ENCODE measurements around the gene CRK.

The CRK gene

DNA sequence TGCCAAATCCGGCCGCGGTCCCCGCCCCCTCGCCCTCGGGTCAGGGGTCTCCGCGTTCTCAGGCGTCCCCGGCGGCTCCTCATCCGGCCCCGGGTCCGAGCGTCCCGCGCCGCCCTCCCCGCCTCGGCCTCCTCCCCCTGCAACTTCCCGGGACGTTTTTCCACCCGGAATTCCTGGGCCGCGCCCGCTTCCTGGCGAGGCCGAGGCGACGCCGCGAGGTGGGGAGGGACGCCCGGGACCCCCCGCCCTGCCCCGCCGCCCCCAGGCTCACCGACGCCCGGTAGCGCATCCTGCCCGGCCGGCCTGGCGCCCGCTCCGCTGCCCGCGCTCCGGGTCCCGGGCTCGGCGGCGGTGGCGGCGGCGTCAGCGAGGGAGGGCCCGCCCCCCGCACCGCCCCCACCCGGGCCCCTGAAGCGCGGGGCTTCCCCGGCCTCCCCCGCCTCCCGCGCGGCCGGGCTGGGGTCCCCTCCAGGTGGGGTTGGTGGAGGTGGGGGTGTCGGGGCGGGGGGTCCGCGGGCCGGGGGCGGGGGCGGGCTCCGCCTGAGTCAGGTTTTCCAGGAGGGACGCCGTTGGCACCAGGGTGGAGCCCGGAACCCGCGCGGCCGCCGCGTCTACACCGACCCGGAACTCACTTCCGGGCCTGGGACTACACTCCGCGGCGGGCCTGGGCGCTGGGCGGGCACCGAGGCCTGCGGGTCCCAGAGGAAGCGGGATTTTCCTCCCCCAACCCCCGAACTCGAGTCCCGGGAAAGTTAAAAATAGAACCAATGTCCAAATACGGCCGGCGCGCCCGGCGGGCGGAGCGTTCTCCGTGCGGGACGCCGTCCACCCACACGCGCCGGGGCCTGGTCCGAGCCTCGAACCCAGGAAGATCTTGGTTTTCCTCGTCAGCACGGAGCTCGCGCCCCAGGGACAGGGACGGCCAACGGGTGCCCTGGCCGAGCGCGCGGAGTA, 29.7 kb upstream of the CRK start:
- TF ChIP-seq, protein P1, sequence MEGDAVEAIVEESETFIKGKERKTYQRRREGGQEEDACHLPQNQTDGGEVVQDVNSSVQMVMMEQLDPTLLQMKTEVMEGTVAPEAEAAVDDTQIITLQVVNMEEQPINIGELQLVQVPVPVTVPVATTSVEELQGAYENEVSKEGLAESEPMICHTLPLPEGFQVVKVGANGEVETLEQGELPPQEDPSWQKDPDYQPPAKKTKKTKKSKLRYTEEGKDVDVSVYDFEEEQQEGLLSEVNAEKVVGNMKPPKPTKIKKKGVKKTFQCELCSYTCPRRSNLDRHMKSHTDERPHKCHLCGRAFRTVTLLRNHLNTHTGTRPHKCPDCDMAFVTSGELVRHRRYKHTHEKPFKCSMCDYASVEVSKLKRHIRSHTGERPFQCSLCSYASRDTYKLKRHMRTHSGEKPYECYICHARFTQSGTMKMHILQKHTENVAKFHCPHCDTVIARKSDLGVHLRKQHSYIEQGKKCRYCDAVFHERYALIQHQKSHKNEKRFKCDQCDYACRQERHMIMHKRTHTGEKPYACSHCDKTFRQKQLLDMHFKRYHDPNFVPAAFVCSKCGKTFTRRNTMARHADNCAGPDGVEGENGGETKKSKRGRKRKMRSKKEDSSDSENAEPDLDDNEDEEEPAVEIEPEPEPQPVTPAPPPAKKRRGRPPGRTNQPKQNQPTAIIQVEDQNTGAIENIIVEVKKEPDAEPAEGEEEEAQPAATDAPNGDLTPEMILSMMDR (IDR thresholded peaks at IDR 0.05; ENCODE audit: low read length, missing control alignments) = no peak
- peak; percentile 61 for DNase-seq (ENCODE audit: low read depth)
- peak overlapping the region; percentile 60 for H3K4me3 ChIP-seq (replicated peaks; ENCODE audit: low read depth, low read length)

DNA sequence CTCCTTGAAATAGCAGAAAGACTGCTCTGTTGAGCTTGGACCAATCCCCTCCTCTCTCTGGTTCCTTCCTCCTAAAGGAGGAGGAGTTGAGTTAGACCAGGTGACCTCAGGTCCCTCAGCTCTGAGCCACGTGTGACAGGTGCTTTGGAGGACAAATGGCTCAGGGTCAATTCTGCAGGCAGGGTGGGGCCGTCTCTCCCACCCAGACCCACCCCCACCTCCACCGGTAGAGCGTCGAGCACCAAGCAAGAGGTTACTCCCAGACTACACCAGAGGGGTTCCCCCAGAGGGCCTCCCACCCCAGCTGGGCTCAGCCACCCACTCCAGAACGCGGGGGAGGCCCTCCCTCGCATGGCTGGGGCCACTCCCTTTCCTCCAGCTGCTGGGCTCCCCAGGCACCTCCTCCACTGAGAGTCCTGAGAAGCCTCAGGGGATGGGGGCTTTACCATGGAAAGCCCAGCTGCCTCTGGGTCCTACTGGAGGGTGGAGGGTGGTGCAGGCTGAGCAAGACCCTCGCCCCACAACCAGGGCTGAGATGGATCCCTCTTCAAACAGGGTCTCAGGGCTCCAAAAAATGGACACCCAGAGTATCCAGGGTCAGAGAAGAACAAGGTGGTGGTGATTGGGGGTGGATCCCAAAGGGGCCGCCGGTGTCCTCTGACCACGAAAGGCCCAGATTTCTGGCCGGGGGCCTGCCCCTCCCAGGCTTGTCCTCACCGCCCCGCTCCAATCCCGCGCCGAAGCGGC, 28.8 kb upstream of the CRK start:
- peak; percentile 64 for DNase-seq (ENCODE audit: low read depth)
- TF ChIP-seq, protein P1 (IDR thresholded peaks at IDR 0.05; ENCODE audit: low read length, missing control alignments) = no peak
- H3K4me3 ChIP-seq (replicated peaks; ENCODE audit: low read depth, low read length) = peak overlapping the region; percentile 60

DNA sequence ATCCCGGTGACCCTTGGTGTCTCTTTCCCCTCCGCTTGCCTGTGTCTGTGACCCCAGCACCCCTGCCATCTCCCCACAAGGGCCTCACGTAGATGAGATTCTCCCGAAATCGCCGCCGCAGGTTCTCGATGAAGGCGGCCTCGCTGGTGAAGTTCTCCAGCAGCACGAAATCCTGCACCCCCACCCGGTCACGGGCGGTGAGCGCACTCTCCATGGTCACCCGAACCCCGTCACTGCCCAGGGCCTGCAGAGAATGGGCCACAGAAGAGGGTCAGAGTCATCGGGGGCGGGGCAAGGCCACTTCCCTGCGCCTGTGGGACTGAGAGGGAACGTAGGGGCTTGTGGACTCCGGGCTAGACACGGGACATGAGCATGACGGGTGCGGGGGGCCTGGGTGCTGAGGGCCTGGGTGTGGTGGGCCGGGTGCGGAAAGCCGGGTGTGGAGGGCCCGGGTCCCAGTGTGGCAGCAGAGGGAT, 28.1 kb upstream of the CRK start:
- no peak for DNase-seq (ENCODE audit: low read depth)
- TF ChIP-seq, protein P1 (IDR thresholded peaks at IDR 0.05; ENCODE audit: low read length, missing control alignments) = no peak
- H3K4me3 ChIP-seq (replicated peaks; ENCODE audit: low read depth, low read length) = no peak overlapping the region

DNA sequence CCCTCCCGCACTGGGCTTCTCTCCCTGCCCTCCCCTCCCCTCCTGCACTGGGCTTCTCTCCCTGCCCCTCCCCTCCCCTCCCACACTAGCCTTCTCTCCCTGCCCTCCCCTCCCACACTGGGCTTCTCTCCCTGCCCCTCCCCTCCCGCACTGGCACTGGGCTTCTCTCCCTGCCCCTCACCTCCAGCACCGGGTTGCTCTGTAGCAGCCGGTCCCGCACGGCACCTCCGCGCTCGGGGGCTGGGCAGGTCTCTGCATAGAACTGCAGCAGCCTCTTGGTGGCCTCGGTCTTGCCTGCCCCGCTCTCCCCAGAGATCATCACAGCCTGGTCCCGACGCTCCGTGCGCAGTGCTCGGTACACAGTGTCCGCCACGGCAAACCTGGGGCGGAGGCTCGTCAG, 26.6 kb upstream of the CRK start:
- no peak overlapping the region for H3K4me3 ChIP-seq (replicated peaks; ENCODE audit: low read depth, low read length)
- DNase-seq (ENCODE audit: low read depth) = no peak
- TF ChIP-seq, protein P1 (IDR thresholded peaks at IDR 0.05; ENCODE audit: low read length, missing control alignments) = no peak

DNA sequence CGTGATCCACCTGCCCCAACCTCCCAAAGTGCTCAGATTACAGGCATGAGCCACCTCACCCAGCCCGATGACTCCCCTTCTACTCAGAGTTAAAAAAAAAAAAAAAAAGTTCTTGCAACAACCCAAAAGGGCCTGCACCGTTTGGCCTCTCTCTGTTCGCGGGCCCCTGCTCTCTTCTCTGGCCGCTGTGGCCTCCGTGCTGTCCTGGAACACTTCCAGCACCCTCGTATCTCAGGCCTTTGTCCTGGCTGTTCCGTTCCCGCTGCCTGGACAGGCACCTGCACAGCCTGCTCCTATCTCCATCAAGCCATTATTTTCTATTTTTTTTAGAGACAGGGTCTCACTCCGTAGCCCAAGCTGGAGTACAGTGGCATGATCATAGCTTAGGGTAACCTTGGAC, 25.7 kb upstream of the CRK start:
- TF ChIP-seq, protein P1 (IDR thresholded peaks at IDR 0.05; ENCODE audit: low read length, missing control alignments) = no peak
- no peak overlapping the region for H3K4me3 ChIP-seq (replicated peaks; ENCODE audit: low read depth, low read length)
- DNase-seq (ENCODE audit: low read depth) = no peak

DNA sequence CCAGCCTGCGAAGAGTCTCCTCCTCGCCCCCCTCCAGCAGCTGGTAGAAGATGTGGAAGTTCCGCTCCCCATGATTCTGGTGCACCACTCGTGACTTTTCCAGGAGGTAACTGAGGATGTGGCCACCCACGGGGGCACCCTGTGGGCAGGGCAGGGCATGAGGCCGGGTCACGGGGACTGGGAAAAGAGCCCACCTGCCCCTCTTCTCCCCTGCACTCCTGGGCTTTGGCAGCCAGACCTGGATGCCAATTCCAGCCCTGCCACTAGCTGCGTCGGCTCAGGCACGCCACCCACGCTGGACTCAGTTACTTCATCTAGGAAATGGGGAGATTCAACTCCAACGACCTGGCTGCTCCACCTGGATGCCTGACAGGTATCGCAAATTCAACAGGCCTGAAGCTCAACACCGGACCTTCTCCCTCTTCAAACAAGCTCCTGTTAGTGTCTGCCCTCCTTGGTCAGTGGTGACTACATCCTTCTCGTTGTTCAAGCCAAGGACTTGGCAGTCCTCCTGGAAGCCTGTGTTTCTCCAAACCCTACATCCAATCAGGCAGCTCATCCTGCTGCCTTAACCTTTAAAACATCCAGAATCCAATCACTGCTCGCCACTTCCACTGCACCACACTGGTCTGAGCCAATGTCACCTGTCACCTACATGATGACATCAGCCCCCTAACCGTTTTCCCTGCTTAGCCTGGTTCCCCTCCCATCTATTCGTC, 24.9 kb upstream of the CRK start:
- no peak overlapping the region for H3K4me3 ChIP-seq (replicated peaks; ENCODE audit: low read depth, low read length)
- TF ChIP-seq, protein P1 (IDR thresholded peaks at IDR 0.05; ENCODE audit: low read length, missing control alignments) = no peak
- DNase-seq (ENCODE audit: low read depth) = no peak
